ENCODE measurements around the gene GLRX. TPM values are rescaled to one million over a fixed set of nuclear protein-coding genes. Genes with fewer than 3 reads are reported as not detected.

The GLRX gene
- total RNA-seq, 1 donor from 2014 or later = 139 TPM

DNA sequence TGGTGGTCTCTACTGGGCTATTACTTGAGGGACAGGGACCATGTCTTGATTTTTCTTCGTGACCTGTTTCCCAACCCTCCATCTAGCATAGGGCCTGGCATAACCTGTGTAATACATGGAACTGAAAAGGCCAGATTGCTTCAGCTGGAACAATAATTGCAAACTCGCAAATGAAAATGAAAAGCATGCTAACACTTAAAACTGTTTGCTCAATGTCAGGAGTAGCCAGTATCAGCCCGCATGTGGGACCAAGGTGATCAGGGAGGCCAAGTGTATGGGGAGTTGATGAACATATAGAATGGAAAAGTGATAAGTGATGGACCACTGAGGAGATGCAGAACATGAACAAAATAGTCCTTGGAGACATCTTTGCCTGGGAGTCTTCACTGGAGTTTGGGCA is 25.2 kb downstream of the GLRX start:
- peaks cover 24% of the 10 kb centered on the region for H3K36me3 ChIP-seq
- intact Hi-C loops (cut with micrococcal nuclease) = no loop called here
- no peak for TF ChIP-seq CTCF (IDR thresholded peaks at IDR 0.05; ENCODE audit: borderline replicate concordance)
- DNase-seq = no peak
- H3K4me1 ChIP-seq = peaks cover 13% of the 10 kb centered on the region
- no peaks in the 10 kb centered on the region for H3K27me3 ChIP-seq (ENCODE audit: low read depth)
- no peak overlapping the region for H3K4me3 ChIP-seq
- no peak overlapping the region for H3K27ac ChIP-seq (replicated peaks)
- H3K9me3 ChIP-seq (replicated peaks) = no peaks in the 10 kb centered on the region

DNA sequence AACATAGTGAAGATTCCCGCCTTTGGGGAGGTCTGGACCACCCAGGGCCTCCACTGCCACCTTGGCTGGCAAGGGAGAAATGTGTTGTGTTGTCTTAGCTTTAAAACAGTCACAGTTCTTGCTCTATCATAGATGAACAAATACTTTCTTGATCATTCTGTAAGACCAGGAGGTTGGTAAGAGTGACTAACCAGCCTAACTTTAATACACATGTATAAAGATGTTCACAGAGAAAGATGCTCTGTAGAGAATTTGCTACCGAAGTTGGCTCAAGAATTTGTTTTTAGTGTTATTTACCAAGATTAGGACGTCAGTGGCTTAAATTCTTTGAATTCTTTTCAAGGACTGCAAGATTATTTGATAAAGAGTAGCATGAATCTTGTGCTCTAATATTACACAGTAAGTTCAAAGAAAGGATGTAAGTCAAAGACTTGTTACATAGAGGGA is 28.4 kb downstream of the GLRX start:
- intact Hi-C loops (cut with micrococcal nuclease) = no loop called here
- H3K4me3 ChIP-seq = no peak overlapping the region
- no peaks in the 10 kb centered on the region for H3K9me3 ChIP-seq (replicated peaks)
- H3K27ac ChIP-seq (replicated peaks) = no peak overlapping the region
- no peaks in the 10 kb centered on the region for H3K27me3 ChIP-seq (ENCODE audit: low read depth)
- no peak for TF ChIP-seq CTCF (IDR thresholded peaks at IDR 0.05; ENCODE audit: borderline replicate concordance)
- peaks cover 43% of the 10 kb centered on the region for H3K36me3 ChIP-seq
- DNase-seq = no peak
- no peaks in the 10 kb centered on the region for H3K4me1 ChIP-seq

- intact Hi-C loops (cut with micrococcal nuclease) = no loop called here
- DNase-seq = no peak
- no peak for TF ChIP-seq CTCF (IDR thresholded peaks at IDR 0.05; ENCODE audit: borderline replicate concordance)
- H3K36me3 ChIP-seq = peaks cover 54% of the 10 kb centered on the region
- H3K27ac ChIP-seq (replicated peaks) = no peak overlapping the region
- H3K9me3 ChIP-seq (replicated peaks) = no peaks in the 10 kb centered on the region
- H3K4me1 ChIP-seq = peaks cover 9% of the 10 kb centered on the region
- no peaks in the 10 kb centered on the region for H3K27me3 ChIP-seq (ENCODE audit: low read depth)
- H3K4me3 ChIP-seq = no peak overlapping the region
These were observed 30.8 kb downstream of the GLRX start for GRCh38 chr5:95791751-95792150.

DNA sequence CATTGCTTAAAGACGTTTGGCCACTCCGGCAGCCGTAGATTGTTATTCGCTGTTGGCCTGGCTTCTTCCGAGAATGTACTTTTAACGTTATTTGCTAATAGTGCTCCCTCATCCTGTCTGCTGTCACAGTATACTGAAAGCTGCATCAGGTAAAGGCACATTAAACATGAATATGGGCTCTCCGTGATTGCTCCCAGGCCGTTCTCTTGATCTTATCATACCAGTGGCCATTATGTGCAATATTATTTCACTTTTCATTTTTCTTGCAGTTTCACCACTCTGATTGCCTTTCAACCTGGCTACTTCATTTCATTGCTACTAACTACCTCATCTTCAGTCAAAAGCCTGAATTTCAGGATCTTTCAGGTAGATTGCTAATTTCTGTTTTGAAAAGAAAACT is 34.0 kb downstream of the GLRX start:
- Histone ChIP-seq H3K9me3 (replicated peaks) (no peaks in the 10 kb centered on the region), H3K27me3 (ENCODE audit: low read depth) (no peaks in the 10 kb centered on the region), H3K27ac (replicated peaks) (no peak overlapping the region), H3K4me1 (peaks cover 39% of the 10 kb centered on the region), H3K4me3 (no peak overlapping the region), H3K36me3 (peaks cover 40% of the 10 kb centered on the region)
- intact Hi-C loops (cut with micrococcal nuclease) = no loop called here
- no peak for TF ChIP-seq CTCF (IDR thresholded peaks at IDR 0.05; ENCODE audit: borderline replicate concordance)
- DNase-seq = no peak

DNA sequence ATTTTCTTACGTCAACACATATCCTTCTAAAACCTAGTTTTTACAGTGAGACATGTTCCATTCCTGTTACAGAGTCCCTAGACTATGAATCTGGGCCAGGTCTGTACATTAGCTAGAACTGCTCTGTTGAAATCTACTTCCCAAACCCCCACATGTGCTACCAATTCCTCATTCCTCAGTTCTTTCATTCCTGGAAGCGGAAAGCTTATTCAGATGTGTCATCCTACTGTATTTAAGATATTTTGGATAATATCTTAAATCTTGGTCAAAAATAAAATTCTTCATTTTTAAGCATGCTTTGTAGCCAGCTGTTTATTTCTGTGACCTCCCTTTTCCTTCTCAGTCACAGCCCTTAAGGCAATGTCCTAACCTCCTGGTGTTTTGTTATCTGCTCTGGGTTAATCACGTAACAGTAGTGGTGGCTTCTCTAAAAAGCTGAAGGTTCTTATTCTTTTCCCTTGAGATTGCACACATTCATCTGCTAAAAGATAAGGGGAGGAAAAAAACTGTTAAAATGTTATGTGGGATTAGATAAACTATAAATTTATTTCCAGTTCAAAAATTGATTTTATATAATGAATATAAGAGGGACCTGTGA is 35.6 kb downstream of the GLRX start:
- peaks cover 38% of the 10 kb centered on the region for H3K36me3 ChIP-seq

More for the DNA sequence above, 35.6 kb downstream of the GLRX start:
- Histone ChIP-seq H3K4me1 (peaks cover 40% of the 10 kb centered on the region), H3K27me3 (ENCODE audit: low read depth) (no peaks in the 10 kb centered on the region), H3K4me3 (no peak overlapping the region), H3K9me3 (replicated peaks) (no peaks in the 10 kb centered on the region), H3K27ac (replicated peaks) (peak overlapping the region; percentile 21)
- no peak for TF ChIP-seq CTCF (IDR thresholded peaks at IDR 0.05; ENCODE audit: borderline replicate concordance)
- intact Hi-C loops (cut with micrococcal nuclease) = no loop called here
- DNase-seq = no peak
